Measurements from ENCODE around the gene NR2C2. TPM values are rescaled to one million over a fixed set of nuclear protein-coding genes. Genes with fewer than 3 reads are reported as not detected.

NR2C2 gene
- total and polyA plus RNA-seq, 9 of the 15 experiments (the other 6 are each of a cell fraction or from before 2014, with no cell fraction given) = 6.1 to 33.0 (median 14.6) TPM

GRCh38 chr3:14947886-14948608 is 664 bp downstream of the NR2C2 start (continued):
- peak; percentile 84 for TF ChIP-seq CEBPZ (IDR thresholded peaks at IDR 0.05; ENCODE audit: borderline replicate concordance, low read depth, low read length)
- TF ChIP-seq RBM17 (IDR thresholded peaks at IDR 0.05; ENCODE audit: borderline replicate concordance, low read depth, low read length) = no peak
- no peak for TF ChIP-seq ZBTB43 (CRISPR knock-in tag; IDR thresholded peaks at IDR 0.05)
- TF ChIP-seq HCFC1 (IDR thresholded peaks at IDR 0.05; ENCODE audit: low read depth, low read length) = peak; percentile 53; the same call in 1 of the 2 replicates
- TF ChIP-seq SAFB (IDR thresholded peaks at IDR 0.05; ENCODE audit: borderline replicate concordance, low read depth, low read length) = no peak
- TF ChIP-seq CBX3 (IDR thresholded peaks at IDR 0.05; ENCODE audit: borderline replicate concordance in 1 of 2, low read length in 2 of 2) = no peak
- TF ChIP-seq SMARCA4 (IDR thresholded peaks at IDR 0.05) = no peak
- no peak for TF ChIP-seq PTRF (tag; IDR thresholded peaks at IDR 0.05)
- no peak for TF ChIP-seq MTA2 (IDR thresholded peaks at IDR 0.05; ENCODE audit: low read depth)
- no peak for TF ChIP-seq THRA (IDR thresholded peaks at IDR 0.05)
- TF ChIP-seq MED1 (CRISPR knock-in tag; IDR thresholded peaks at IDR 0.05; ENCODE audit: borderline replicate concordance) = no peak
- TF ChIP-seq THRB (CRISPR knock-in tag; conservative IDR thresholded peaks at IDR 0.05) = peak; percentile 70; the same call in 1 of the 2 replicates
- TF ChIP-seq ZNF282 (CRISPR knock-in tag; IDR thresholded peaks at IDR 0.05) = no peak
- TF ChIP-seq ZNF184 (CRISPR knock-in tag; IDR thresholded peaks at IDR 0.05) = no peak
- TF ChIP-seq ZNF583 (CRISPR knock-in tag; IDR thresholded peaks at IDR 0.05) = no peak
- TF ChIP-seq ZNF780A (CRISPR knock-in tag; IDR thresholded peaks at IDR 0.05) = no peak
